Neural progenitor cell (in vitro differentiated cells): ENCODE measurements around the gene MYL11. TPM values are rescaled to one million over a fixed set of nuclear protein-coding genes. Genes with fewer than 3 reads are reported as not detected.

Experiments
- DNase-seq: peaks from one replicate; pipeline ENCODE4 v3.0.0-alpha.2; 2016; ENCODE audit warnings: low spot score
- H2AFZ ChIP-seq: fragments of 200-600 bp; sonication (generic); replicated peaks from 2 replicates; pipeline ENCODE4 v1.6.1; 2016; ENCODE audit warnings: antibody characterized with exemption
- H3F3A ChIP-seq: fragments of 200-600 bp; sonication (generic); 2 replicates; pipeline ENCODE4 v1.6.1; 2016; ENCODE audit warnings: antibody characterized with exemption, low read depth
- H3K27ac ChIP-seq: fragments of 200-600 bp; sonication (generic); 2 replicates; pipeline ENCODE4 v1.5.1; 2016; ENCODE audit warnings: mild to moderate bottlenecking
- H3K27me3 ChIP-seq: fragments of 200-600 bp; sonication (generic); 2 replicates; pipeline ENCODE4 v1.6.1; 2016; ENCODE audit warnings: mild to moderate bottlenecking, moderate library complexity
- H3K36me3 ChIP-seq: fragments of 200-600 bp; sonication (generic); 2 replicates; pipeline ENCODE4 v1.5.1; 2016
- H3K4me1 ChIP-seq: fragments of 200-600 bp; sonication (generic); 2 replicates; pipeline ENCODE4 v1.6.1; 2016; ENCODE audit warnings: mixed run types
- H3K4me2 ChIP-seq: fragments of 200-600 bp; sonication (generic); 2 replicates; pipeline ENCODE4 v1.6.1; 2016
- H3K4me3 ChIP-seq: fragments of 200-600 bp; sonication (generic); 2 replicates; pipeline ENCODE4 v1.5.1; 2016
- H3K79me2 ChIP-seq: fragments of 200-600 bp; sonication (generic); 2 replicates; pipeline ENCODE4 v1.6.1; 2016; ENCODE audit warnings: low read depth
- H3K9ac ChIP-seq: fragments of 200-600 bp; sonication (generic); 2 replicates; pipeline ENCODE4 v1.6.1; 2016
- H3K9me3 ChIP-seq: fragments of 200-600 bp; sonication (generic); 2 replicates; pipeline ENCODE4 v1.5.1; 2016; ENCODE audit warnings: low read depth
- H4K20me1 ChIP-seq: fragments of 200-600 bp; sonication (generic); 2 replicates; pipeline ENCODE4 v1.6.1; 2016; ENCODE audit warnings: low read depth
- H3K27ac Mint-ChIP-seq: 3 replicates; pipeline ENCODE4 v1.8.0; 2021; ENCODE audit warnings: mixed read lengths
- H3K27me3 Mint-ChIP-seq: 2 replicates; pipeline ENCODE4 v1.8.0; 2022; ENCODE audit warnings: low read depth, mild to moderate bottlenecking, inconsistent platforms, moderate library complexity, mixed read lengths; ENCODE audit not compliant: insufficient read depth
- H3K36me3 Mint-ChIP-seq: 3 replicates; pipeline ENCODE4 v1.8.0; 2021; ENCODE audit warnings: mixed read lengths
- H3K4me1 Mint-ChIP-seq: 3 replicates; pipeline ENCODE4 v1.8.0; 2021; ENCODE audit warnings: mixed read lengths
- H3K4me3 Mint-ChIP-seq: 3 replicates; pipeline ENCODE4 v1.8.0; 2021; ENCODE audit warnings: mild to moderate bottlenecking, moderate library complexity, mixed read lengths
- H3K9me3 Mint-ChIP-seq: 3 replicates; pipeline ENCODE4 v1.8.0; 2020; ENCODE audit warnings: mixed read lengths
- EZH2 ChIP-seq: fragments of 200-600 bp; sonication (generic); IDR thresholded peaks from 2 replicates; pipeline ENCODE4 v1.6.1; 2017; ENCODE audit warnings: antibody characterized with exemption, mild to moderate bottlenecking, moderate library complexity
- EZH2phosphoT487 ChIP-seq: fragments of 200-600 bp; sonication (generic); IDR thresholded peaks from 2 replicates; pipeline ENCODE4 v1.6.1; 2017; ENCODE audit warnings: antibody characterized with exemption
- total RNA-seq: library from RNA; depleted of rRNA; stranded (reverse); fragments of >200 nt; gene quantifications from 2 replicates; pipeline ENCODE4 v1.2.3, GENCODE V29; 2015; ENCODE audit warnings: low replicate concordance
- TF ChIP-seq, protein P1 (sequence below): fragments of 200-600 bp; sonication (generic); IDR thresholded peaks from 2 replicates; pipeline ENCODE4 v1.5.1; 2017; ENCODE audit warnings: antibody characterized with exemption, mild to moderate bottlenecking

The MYL11 gene
- total RNA-seq, 1 donor from 2014 or later = 4.1 TPM

DNA sequence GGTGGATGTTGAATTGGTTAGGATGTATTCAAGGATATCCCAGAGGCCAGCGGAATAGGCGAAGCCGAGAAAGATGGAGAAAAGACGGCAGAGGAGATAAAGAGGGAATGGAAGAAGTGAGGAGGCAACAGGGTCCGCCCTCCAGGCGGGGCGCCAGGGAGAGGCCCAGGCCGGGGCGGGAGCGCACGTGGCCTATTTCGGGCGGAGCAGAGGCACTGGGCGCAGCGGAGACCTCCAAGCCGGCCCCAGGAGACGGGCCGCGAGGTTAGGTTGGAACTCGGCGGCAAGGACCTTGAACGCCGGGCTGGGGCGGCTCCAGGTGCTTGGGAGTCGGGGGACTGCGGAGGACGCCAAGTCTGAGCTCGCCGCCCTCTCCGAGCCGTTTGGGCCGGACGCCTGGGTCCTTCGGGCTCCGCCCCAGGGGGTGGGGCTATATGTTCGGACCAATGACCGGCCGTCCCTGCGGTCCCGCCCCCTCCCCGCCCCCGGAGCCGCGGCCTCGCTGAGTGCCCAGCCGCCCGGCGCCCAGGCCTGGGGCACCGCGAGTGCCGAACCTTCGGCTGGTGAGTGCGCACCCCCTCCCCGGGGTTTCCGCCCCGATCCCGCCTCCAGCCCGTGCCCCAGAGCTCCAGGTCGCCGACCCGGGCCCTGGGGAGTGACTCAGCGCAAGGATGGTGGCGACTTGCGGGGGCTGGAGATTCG is 32.7 kb downstream of the MYL11 start, which contains the start of gene ZNF771:
ZNF771 (plus strand) TSS at position 505 of the 702 bp plus-strand sequence. CDS start 448 bp downstream, outside the sequence.
- Mint-ChIP-seq H3K9me3 (no peaks in the 10 kb centered on the region), H3K4me1 (peaks cover 26% of the 10 kb centered on the region), H3K4me3 (peak within 1 kb of the TSS; percentile 92), H3K27me3 (peaks cover 8% of the 10 kb centered on the region), H3K36me3 (peaks cover 8% of the 10 kb centered on the region), H3K27ac (peak within 1 kb of the TSS; percentile 31)
- Histone ChIP-seq H3K27me3 (no peaks in the 10 kb centered on the region), H4K20me1 (peaks cover 35% of the 10 kb centered on the region), H3K36me3 (no peaks in the 10 kb centered on the region), H3F3A (peaks cover 40% of the 10 kb centered on the region), H2AFZ (peak within 1 kb of the TSS; percentile 92), H3K4me2 (peak within 1 kb of the TSS; percentile 95), H3K79me2 (peaks cover 44% of the 10 kb centered on the region), H3K4me1 (peaks cover 14% of the 10 kb centered on the region), H3K4me3 (peak within 1 kb of the TSS; percentile 98), H3K9me3 (no peaks in the 10 kb centered on the region), H3K27ac (peak within 1 kb of the TSS; percentile 65), H3K9ac (peak within 1 kb of the TSS; percentile 86)
- peak; percentile 95 for DNase-seq
- TF ChIP-seq EZH2phosphoT487 (no peak), EZH2 (no peak)
- TF ChIP-seq, protein P1, sequence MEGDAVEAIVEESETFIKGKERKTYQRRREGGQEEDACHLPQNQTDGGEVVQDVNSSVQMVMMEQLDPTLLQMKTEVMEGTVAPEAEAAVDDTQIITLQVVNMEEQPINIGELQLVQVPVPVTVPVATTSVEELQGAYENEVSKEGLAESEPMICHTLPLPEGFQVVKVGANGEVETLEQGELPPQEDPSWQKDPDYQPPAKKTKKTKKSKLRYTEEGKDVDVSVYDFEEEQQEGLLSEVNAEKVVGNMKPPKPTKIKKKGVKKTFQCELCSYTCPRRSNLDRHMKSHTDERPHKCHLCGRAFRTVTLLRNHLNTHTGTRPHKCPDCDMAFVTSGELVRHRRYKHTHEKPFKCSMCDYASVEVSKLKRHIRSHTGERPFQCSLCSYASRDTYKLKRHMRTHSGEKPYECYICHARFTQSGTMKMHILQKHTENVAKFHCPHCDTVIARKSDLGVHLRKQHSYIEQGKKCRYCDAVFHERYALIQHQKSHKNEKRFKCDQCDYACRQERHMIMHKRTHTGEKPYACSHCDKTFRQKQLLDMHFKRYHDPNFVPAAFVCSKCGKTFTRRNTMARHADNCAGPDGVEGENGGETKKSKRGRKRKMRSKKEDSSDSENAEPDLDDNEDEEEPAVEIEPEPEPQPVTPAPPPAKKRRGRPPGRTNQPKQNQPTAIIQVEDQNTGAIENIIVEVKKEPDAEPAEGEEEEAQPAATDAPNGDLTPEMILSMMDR = no peak

- H3K4me2 ChIP-seq = peak overlapping the region; percentile 95
- peaks cover 48% of the 10 kb centered on the region for H3K79me2 ChIP-seq
- H3K4me3 Mint-ChIP-seq = peak overlapping the region; percentile 82
- H3K4me3 ChIP-seq = peak overlapping the region; percentile 98
- TF ChIP-seq EZH2 = no peak
- no peak for TF ChIP-seq EZH2phosphoT487
- TF ChIP-seq, protein P1 = no peak
- peak overlapping the region; percentile 86 for H3K9ac ChIP-seq
- H3K4me1 Mint-ChIP-seq = peaks cover 26% of the 10 kb centered on the region
- H3F3A ChIP-seq = peaks cover 40% of the 10 kb centered on the region
- no peak overlapping the region for H3K27ac Mint-ChIP-seq
- peak overlapping the region; percentile 65 for H3K27ac ChIP-seq
- H3K27me3 Mint-ChIP-seq = peaks cover 8% of the 10 kb centered on the region
- H4K20me1 ChIP-seq = peaks cover 35% of the 10 kb centered on the region
- H3K4me1 ChIP-seq = peaks cover 14% of the 10 kb centered on the region
- DNase-seq = peak; percentile 56
- H3K36me3 ChIP-seq = no peaks in the 10 kb centered on the region
- peaks cover 8% of the 10 kb centered on the region for H3K36me3 Mint-ChIP-seq
- no peaks in the 10 kb centered on the region for H3K9me3 ChIP-seq
- peak overlapping the region; percentile 92 for H2AFZ ChIP-seq
- no peaks in the 10 kb centered on the region for H3K27me3 ChIP-seq
- H3K9me3 Mint-ChIP-seq = no peaks in the 10 kb centered on the region
Observed at GRCh38 chr16:30407804-30408534, 33.4 kb downstream of the MYL11 start.

GRCh38 chr16:30409125-30410060 is 34.8 kb downstream of the MYL11 start:
- Mint-ChIP-seq H3K4me3 (peak overlapping the region; percentile 63), H3K27ac (no peak overlapping the region), H3K27me3 (peaks cover 9% of the 10 kb centered on the region), H3K36me3 (peaks cover 14% of the 10 kb centered on the region), H3K9me3 (no peaks in the 10 kb centered on the region), H3K4me1 (peaks cover 26% of the 10 kb centered on the region)
- Histone ChIP-seq H3K9me3 (no peaks in the 10 kb centered on the region), H3K79me2 (peaks cover 48% of the 10 kb centered on the region), H4K20me1 (peaks cover 35% of the 10 kb centered on the region), H3K9ac (no peak overlapping the region), H3K4me2 (peak overlapping the region; percentile 95), H3K27ac (no peak overlapping the region), H3K4me3 (no peak overlapping the region), H3F3A (peaks cover 44% of the 10 kb centered on the region), H3K27me3 (no peaks in the 10 kb centered on the region), H3K36me3 (no peaks in the 10 kb centered on the region), H3K4me1 (peaks cover 14% of the 10 kb centered on the region), H2AFZ (no peak overlapping the region)
- TF ChIP-seq, protein P1 = peak; percentile 89
- TF ChIP-seq EZH2phosphoT487 = no peak
- peak; percentile 92 for DNase-seq
